CD4-positive, alpha-beta T cell treated with Interleukin-15 for 4 hours (primary cell): ENCODE results near the gene ORC4.
"Not testable (repeated sequence)": the region's sequence is repeated elsewhere in the genome, so short reads cannot be mapped to it uniquely, and the experiment has no call there.

Source experiments
- DNase-seq: peaks from one replicate; pipeline ENCODE4 v3.0.0-alpha.2; 2020; ENCODE audit warnings: low spot score

The ORC4 gene

DNA sequence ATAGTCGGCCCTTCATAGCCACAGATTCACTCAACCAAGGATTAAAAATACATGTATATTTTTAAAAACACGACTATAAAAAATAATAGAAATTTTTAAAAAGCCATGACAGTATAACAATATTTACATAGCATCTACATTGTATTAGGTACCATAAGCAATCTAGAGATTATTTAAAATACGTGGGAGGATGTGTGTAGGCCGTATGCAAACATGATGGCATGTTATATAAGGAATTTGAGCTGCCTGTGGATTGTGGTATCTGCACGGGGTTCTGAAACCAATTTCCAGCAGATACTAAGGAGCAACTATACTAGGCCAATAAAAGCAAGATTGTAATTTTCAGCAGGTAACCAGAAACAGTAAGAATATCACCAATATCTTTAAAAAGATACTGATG lies 5.9 kb downstream of the ORC4 start:
- no peak for DNase-seq

GRCh38 chr2:148013876-148014275 lies 6.7 kb downstream of the ORC4 start:
- no peak for DNase-seq

DNA sequence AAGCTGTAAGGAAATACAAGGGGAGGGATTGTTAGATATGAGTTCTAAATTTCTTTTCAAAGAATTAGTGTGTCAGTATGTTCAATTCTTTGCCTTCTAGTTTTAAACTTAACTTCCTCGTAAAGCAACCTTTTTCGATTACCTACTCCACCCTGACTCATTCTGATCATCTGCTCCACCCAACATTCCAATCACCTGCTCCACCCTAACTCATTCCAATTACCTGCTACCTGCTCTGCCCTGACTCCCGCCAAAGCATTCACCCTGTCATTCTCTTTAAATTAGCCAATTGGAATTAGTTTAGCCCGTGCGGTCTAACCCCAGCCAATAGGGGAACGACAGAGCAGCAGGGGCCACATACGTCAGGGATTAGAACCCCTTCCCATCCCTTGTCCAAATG lies 12.1 kb downstream of the ORC4 start:
- DNase-seq: not testable (repeated sequence)

- DNase-seq: no peak
Measured at GRCh38 chr2:148007219-148007900, 13.2 kb downstream of the ORC4 start.

- DNase-seq: no peak
Measured at GRCh38 chr2:148006249-148007007, 14.1 kb downstream of the ORC4 start.

- DNase-seq: not testable (repeated sequence)
Measured at GRCh38 chr2:148002420-148002819, 18.1 kb downstream of the ORC4 start.

DNA sequence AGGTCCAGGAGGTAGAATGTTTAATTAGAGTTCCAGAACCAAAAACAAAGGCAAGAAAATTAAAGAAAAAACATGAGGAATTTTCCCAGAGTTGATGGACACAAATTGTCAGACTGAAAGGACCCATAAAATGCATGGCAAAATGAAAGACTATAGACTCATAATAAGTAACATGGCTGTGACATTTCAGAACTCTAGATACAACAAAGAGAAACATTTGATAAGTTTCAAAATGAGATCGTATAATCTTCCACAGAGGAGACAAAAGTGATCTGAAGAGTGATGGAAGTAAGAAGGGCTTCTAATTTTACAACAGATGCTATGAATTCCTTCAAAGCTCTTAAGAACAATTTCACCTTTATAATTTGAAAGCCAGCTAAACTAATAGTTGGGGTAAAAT lies 20.4 kb downstream of the ORC4 start:
- no peak for DNase-seq

GRCh38 chr2:147999126-147999525 lies 21.4 kb downstream of the ORC4 start:
- no peak for DNase-seq

GRCh38 chr2:147998203-147998602 lies 22.3 kb downstream of the ORC4 start:
- DNase-seq: no peak

GRCh38 chr2:147996828-147997227 lies 23.7 kb downstream of the ORC4 start:
- DNase-seq: no peak

DNA sequence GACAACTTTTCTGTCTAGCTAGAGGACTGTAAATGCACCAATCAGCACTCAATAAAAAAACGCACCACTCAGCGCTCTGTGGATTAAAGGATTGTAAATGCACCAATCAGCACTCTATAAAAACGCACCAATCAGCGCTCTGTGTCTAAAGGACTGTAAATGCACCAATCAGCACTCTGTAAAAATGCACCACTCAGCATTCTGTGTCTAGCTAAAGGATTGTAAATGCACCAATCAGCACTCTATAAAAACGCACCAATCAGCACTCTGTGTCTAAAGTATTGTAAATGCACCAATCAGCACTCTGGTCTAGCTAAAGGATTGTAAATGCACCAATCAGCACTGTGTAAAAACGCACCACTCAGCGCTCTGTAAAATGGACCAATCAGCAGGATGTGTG lies 25.6 kb downstream of the ORC4 start:
- not testable (repeated sequence) for DNase-seq

DNA sequence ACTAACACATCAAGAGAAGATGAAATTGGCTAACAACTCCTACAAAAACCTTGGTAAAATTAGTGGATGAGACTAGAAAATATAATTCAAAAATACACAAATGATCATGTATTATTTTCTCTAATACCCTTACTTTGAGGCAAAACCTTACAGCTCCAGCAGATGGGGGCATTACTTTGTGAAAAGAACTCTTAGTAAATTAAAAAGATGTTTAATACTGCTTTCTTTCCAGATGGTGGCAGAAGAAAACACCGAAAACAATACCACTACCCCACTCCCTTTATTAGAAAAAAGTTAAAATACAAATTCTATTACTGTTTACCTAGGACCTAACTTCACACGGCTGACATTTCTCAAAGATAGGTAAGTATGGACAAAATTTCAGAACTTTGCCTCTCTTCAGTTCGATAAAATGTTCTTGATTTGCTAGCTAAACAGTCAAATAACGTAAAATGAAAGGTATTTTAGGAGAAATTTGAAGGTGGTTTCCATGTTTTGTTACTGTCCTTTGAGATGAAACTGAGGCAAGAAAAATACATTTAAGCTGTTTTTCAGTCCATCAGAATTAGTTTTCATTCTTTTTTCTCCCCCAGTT lies 30.6 kb downstream of the ORC4 start:
- DNase-seq: peak; percentile 50

DNA sequence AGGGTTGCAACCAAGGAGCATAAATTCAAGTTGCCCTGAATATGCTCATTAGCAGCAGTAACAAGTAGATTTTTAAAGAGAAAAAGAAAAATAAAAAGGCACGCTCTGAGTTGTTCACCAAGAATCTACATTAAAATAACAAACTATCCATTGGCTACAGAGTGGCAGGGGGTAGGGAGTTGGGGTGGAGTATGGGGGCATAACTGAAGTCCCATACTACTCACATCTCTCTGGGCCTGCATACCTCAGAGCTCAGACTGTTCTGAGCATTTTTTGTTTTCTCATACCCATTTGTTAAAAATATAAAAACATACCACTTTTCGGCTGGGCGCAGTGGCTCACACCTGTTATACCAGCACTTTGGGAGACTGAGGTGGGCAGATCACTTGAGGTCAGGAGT lies 31.4 kb downstream of the ORC4 start:
- DNase-seq: no peak

GRCh38 chr2:147980940-147981528 lies 39.5 kb downstream of the ORC4 start:
- no peak for DNase-seq

GRCh38 chr2:147977679-147978078 lies 42.9 kb downstream of the ORC4 start:
- no peak for DNase-seq

DNA sequence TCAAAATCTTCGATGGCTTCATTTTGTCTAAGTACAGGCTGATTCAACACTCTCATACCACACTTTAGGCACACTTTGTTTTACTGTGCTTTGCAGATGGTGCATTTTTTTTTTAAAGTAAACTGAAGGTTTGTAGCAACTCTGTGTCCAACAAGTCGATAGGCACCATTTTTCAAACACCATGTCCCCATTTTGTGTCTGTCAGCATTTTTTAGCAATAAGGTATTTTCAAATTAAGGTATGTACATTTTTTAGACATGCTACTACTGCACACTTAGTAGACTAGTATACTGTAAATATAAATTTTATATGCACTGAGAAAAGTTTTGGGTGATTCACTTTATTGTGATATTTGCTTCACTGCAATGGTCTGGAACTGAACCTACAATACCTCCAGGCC lies 44.4 kb downstream of the ORC4 start:
- no peak for DNase-seq

GRCh38 chr2:147968571-147968970 lies 52.0 kb downstream of the ORC4 start:
- DNase-seq: no peak

DNA sequence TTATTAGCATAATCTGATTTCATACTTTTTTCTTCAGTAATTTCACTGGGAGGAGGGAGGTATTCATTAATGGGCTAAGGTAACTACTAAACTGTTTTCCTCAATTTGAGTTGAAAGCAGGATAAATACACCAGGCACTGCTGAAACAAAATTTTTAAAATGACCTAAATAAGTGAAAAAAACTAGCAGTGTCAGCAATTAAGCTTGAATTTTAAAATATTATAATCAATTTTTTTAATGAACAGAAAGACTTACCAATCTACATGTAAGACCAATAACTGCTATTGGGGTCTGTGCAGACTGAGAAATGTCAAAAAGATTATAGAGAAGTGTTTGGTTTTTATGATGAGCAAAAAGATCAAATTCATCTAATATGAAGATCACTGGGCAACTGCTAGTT lies 68.4 kb downstream of the ORC4 start:
- no peak for DNase-seq

- no peak for DNase-seq
Measured at GRCh38 chr2:147945660-147946059, 74.9 kb downstream of the ORC4 start.

DNA sequence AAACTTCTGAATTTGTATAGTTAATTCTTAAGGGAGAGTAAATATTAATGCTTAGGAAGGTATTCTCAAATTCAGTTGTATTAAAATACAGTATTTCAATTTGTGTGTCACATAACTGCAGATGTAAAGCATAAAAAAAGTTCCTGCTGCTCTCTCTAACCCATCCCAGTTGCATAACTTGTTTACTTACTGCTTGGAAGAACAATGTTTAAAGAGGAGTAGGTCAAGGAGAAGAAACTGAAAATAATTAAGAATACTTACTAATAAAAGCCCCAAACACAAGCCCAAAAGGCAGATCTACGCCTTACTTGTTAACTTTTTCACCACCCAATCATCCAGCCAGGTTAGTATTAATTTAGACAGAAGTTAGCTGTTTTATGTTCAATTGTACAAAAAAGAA lies 81.2 kb downstream of the ORC4 start:
- DNase-seq: no peak

- peak; percentile 18 for DNase-seq
Measured at GRCh38 chr2:147937744-147938349, 82.7 kb downstream of the ORC4 start.

- DNase-seq: no peak
Measured at GRCh38 chr2:147934881-147935620, 85.5 kb downstream of the ORC4 start.
